ENCODE data around the gene FAM72A. TPM values are rescaled to one million over a fixed set of nuclear protein-coding genes. Genes with fewer than 3 reads are reported as not detected.
A peak's percentile ranks its signal among the peaks of the same experiment; 100 is the strongest.
"Not testable (repeated sequence)": the region's sequence is repeated elsewhere in the genome, so short reads cannot be mapped to it uniquely, and the experiment has no call there.

The FAM72A gene
- total RNA-seq, 2 experiments from 2014 or later: 0.66 to 1.2 TPM

DNA sequence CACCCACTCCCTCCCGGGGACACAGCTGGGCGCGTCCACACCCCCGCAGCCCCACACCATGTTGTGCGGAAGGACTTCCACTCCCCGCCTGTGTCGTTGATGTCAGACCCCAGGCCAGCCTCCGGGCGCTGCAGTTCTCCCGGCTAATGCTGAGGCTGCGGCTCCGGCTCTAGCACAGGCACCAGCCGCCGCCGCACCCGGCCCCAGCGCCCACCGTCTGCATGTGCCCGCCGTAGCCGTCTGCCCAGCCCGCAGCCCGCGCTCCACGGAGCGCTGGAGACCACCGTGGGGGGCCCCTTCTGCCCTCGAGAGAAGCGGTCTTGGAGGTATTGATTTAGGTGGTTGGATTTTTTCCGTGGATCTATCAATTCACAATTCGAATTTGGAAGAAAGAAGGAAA is 2.9 kb upstream of the FAM72A start:
- POLR2A ChIA-PET; H3K4me1 ChIP-seq (ENCODE audit: insufficient read depth, low read length); H3K4me3 ChIP-seq (ENCODE audit: low read length); ATAC-seq (ENCODE audit: poor library complexity); H3K4me3 Mint-ChIP-seq; H3K27me3 ChIP-seq (ENCODE audit: control insufficient read depth in 1 of 2, insufficient read depth in 2 of 2, low read length in 2 of 2); H3K36me3 Mint-ChIP-seq (ENCODE audit: low read depth); H3K36me3 ChIP-seq (ENCODE audit: insufficient read depth, low read length); H3K9me3 Mint-ChIP-seq; H3K9me3 ChIP-seq (ENCODE audit: control insufficient read depth in 1 of 2, insufficient read depth in 1 of 2, low read length in 2 of 2); H3K27ac ChIP-seq (ENCODE audit: low read depth in 1 of 2, low read length in 2 of 2); CTCF ChIA-PET; H3K27ac Mint-ChIP-seq; H3K4me1 Mint-ChIP-seq (ENCODE audit: low read depth); intact Hi-C loops (cut with DNase I, micrococcal nuclease); H3K27me3 Mint-ChIP-seq: not testable (repeated sequence)
- DNase-seq: peak in 3 of 14 experiments; percentile 0 to 32 (median 1)

DNA sequence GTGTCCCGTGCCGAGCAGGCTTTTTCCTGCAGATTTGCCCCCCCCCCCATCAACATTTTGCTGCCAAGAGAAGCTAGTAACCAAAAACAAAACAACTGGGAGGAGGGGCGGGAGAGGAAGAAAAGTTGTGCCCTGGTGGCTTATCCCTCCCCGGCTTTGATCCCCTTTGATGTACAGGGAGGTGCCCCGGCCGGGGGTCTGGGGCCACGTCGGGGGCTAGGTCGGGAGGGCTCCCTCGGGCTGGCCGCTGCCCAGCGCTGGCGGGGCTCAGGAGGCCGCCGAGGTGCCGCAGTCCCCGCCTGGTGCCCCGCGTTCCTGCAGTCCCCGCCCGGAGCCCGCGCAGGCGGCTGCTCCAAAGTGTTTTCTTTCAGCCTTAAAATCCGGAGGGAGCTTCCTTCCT is 2.2 kb upstream of the FAM72A start:
- POLR2A ChIA-PET; ATAC-seq (ENCODE audit: poor library complexity); CTCF ChIA-PET; H3K36me3 ChIP-seq (ENCODE audit: insufficient read depth, low read length); H3K36me3 Mint-ChIP-seq (ENCODE audit: low read depth); H3K9me3 Mint-ChIP-seq; H3K27me3 Mint-ChIP-seq; intact Hi-C loops (cut with DNase I, micrococcal nuclease); H3K27me3 ChIP-seq (ENCODE audit: control insufficient read depth in 1 of 2, insufficient read depth in 2 of 2, low read length in 2 of 2); H3K27ac ChIP-seq (ENCODE audit: low read depth in 1 of 2, low read length in 2 of 2); H3K27ac Mint-ChIP-seq; H3K4me1 Mint-ChIP-seq (ENCODE audit: low read depth); H3K4me1 ChIP-seq (ENCODE audit: insufficient read depth, low read length); H3K9me3 ChIP-seq (ENCODE audit: control insufficient read depth in 1 of 2, insufficient read depth in 1 of 2, low read length in 2 of 2): not testable (repeated sequence)
- peak overlapping the region; percentile 41 for H3K4me3 ChIP-seq (ENCODE audit: low read length)
- peak in 7 of 14 experiments; percentile 0 to 30 (median 11) for DNase-seq
- peak overlapping the region; percentile 78 for H3K4me3 Mint-ChIP-seq

DNA sequence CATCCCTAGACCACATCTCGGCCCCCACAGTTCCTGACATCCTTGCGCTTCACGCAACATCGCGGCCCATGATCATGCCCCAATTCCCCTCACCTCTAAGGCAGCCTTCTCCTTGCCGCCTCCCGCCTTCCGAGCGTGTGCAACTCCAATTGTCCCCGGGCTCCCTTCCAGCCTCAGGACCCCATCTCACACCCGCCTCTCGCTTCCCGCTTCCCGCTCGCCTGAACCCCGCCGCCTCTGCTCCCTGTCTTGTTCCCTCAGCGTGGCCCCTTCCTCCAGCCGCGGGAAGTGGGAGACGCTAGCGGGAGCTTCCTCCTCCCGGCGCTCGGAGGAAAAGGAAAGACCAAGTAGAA is 1.5 kb upstream of the FAM72A start:
- H3K4me3 ChIP-seq (ENCODE audit: low read length): peak overlapping the region; percentile 41
- intact Hi-C loops (cut with DNase I, micrococcal nuclease); ATAC-seq (ENCODE audit: poor library complexity): not testable (repeated sequence)

DNA sequence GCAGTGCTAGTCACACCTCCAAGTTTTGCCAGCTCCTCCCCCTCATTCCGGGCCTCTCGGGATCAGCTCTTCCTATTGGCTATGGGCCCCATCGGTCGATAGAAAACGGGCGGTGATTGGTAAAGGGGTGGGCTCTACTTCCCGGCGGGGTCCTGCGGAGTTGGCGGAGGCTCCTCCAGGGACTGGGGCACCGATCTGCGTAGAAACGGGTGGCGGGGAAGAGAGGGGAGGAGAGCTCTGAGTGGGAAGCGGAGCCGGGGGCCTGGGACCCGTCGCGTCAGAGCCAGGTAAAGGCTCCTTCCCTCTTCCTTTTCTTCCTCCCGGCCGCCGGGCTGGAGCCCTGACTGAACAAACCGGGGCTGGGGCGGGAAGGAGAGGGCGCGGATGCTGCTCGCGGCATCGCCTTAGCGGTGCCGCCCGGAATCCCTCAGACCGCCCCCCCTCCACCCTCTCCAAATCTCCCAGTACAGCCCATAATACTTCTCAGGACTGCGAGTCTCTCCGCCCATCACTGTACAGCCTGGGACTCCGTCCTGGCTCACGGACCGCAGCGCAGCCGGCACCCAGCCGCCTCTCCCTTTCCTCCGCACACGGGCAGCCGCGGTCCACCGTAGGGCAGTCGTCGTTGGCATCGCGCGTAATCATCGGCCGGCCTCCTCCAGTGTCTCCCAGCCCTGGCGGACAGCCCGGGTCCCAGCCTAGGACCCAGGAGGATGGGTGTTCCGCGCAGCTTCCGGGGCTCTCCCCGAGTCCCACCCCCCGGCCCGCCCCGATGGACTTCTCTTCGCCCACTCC is 922 bp upstream of the FAM72A start, which contains the start of gene SRGAP2:
Gene SRGAP2, plus strand, starts transcription at position 178 of the 795 bp plus-strand sequence. CDS start 2,430 bp downstream, outside the sequence.
- H3K27ac ChIP-seq (ENCODE audit: low read depth in 1 of 2, low read length in 2 of 2); H3K4me1 ChIP-seq (ENCODE audit: insufficient read depth, low read length); H3K9me3 Mint-ChIP-seq; H3K4me1 Mint-ChIP-seq (ENCODE audit: low read depth); H3K36me3 Mint-ChIP-seq (ENCODE audit: low read depth); H3K27me3 ChIP-seq (ENCODE audit: control insufficient read depth in 1 of 2, insufficient read depth in 2 of 2, low read length in 2 of 2); H3K27me3 Mint-ChIP-seq; H3K36me3 ChIP-seq (ENCODE audit: insufficient read depth, low read length); intact Hi-C loops (cut with DNase I, micrococcal nuclease); CTCF ChIA-PET; H3K9me3 ChIP-seq (ENCODE audit: control insufficient read depth in 1 of 2, insufficient read depth in 1 of 2, low read length in 2 of 2): not testable (repeated sequence)
- ATAC-seq (ENCODE audit: poor library complexity) (peak; percentile 0), DNase-seq (peak; percentile 1 to 69 (median 28))
- H3K27ac Mint-ChIP-seq: peak within 1 kb of the TSS; percentile 7
- POLR2A ChIA-PET: interaction anchor here (1.2 kb wide), 1 partner anchor 348 kb away, joined by 3 read pairs; no protein-coding TSS in a partner anchor
- H3K4me3 Mint-ChIP-seq: peak within 1 kb of the TSS; percentile 87
- peak within 1 kb of the TSS; percentile 47 for H3K4me3 ChIP-seq (ENCODE audit: low read length)

More for the DNA sequence above, 1.5 kb upstream of the FAM72A start:
- H3K27ac Mint-ChIP-seq; H3K4me1 ChIP-seq (ENCODE audit: insufficient read depth, low read length); H3K9me3 ChIP-seq (ENCODE audit: control insufficient read depth in 1 of 2, insufficient read depth in 1 of 2, low read length in 2 of 2); H3K4me1 Mint-ChIP-seq (ENCODE audit: low read depth); H3K9me3 Mint-ChIP-seq; H3K36me3 ChIP-seq (ENCODE audit: insufficient read depth, low read length); H3K27me3 Mint-ChIP-seq; H3K36me3 Mint-ChIP-seq (ENCODE audit: low read depth); DNase-seq; H3K27ac ChIP-seq (ENCODE audit: low read depth in 1 of 2, low read length in 2 of 2); H3K27me3 ChIP-seq (ENCODE audit: control insufficient read depth in 1 of 2, insufficient read depth in 2 of 2, low read length in 2 of 2); POLR2A ChIA-PET; CTCF ChIA-PET: not testable (repeated sequence)
- peak overlapping the region; percentile 79 for H3K4me3 Mint-ChIP-seq

DNA sequence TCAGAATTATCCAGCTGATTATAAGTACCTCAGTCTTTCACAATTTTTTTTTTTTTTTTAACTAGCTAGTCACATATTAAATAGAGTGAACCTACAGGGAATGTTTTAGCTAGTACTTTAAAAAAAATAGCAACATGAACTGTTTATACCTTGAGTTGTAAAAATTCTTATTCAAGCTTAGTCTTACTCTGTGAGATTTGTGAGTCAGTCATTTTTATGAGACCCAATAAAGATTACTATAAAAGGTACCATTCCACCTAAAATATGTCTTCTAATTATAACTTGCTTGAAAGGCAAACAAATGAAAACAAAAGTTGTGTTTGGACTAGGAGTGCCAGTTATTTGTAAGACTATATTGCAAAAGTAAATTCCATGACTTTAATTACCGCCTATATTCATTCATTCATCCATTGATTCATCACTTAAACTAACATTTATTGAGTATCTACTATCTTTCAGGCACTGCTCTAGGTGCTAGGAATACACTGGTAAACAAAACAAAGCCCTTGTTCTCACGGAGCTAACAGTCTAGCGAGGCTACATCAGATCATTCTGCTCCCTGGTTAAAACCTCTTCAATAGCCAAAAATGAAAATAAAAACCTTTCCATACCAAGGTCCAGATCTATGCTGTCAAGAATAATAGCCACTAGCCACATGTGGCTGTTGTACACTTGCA is 5.8 kb downstream of the FAM72A start:
- H3K4me1 Mint-ChIP-seq (ENCODE audit: low read depth); intact Hi-C loops (cut with DNase I, micrococcal nuclease); CTCF ChIA-PET; H3K27ac Mint-ChIP-seq; POLR2A ChIA-PET; H3K9me3 Mint-ChIP-seq; H3K4me3 ChIP-seq (ENCODE audit: low read length); H3K36me3 ChIP-seq (ENCODE audit: insufficient read depth, low read length); H3K4me1 ChIP-seq (ENCODE audit: insufficient read depth, low read length); H3K27ac ChIP-seq (ENCODE audit: low read depth in 1 of 2, low read length in 2 of 2); H3K27me3 Mint-ChIP-seq; ATAC-seq (ENCODE audit: poor library complexity); H3K27me3 ChIP-seq (ENCODE audit: control insufficient read depth in 1 of 2, insufficient read depth in 2 of 2, low read length in 2 of 2); H3K4me3 Mint-ChIP-seq; DNase-seq; H3K36me3 Mint-ChIP-seq (ENCODE audit: low read depth); H3K9me3 ChIP-seq (ENCODE audit: control insufficient read depth in 1 of 2, insufficient read depth in 1 of 2, low read length in 2 of 2): not testable (repeated sequence)

DNA sequence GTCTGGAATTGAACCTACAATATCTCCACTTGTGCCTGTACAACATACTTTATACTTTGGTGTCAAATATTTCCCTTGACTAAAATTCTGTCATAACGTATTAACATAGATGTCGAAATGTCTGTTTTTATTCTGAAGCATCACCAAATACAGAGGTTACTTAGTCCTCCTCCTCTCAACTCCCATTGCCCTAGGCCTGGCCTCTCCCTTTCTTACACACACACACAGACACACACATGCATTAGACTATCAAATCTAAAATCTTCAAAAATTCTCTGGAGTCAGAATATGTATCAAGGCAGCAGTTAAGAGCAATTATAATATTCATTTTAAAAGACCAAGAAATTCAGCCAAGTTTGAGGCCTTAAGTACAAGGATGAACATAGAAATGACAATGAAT is 7.5 kb downstream of the FAM72A start:
- H3K4me3 ChIP-seq (ENCODE audit: low read length); H3K4me1 ChIP-seq (ENCODE audit: insufficient read depth, low read length); H3K27ac Mint-ChIP-seq; H3K4me3 Mint-ChIP-seq; H3K36me3 Mint-ChIP-seq (ENCODE audit: low read depth); H3K4me1 Mint-ChIP-seq (ENCODE audit: low read depth); H3K36me3 ChIP-seq (ENCODE audit: insufficient read depth, low read length); POLR2A ChIA-PET; intact Hi-C loops (cut with DNase I, micrococcal nuclease); DNase-seq; ATAC-seq (ENCODE audit: poor library complexity); H3K9me3 Mint-ChIP-seq; H3K27ac ChIP-seq (ENCODE audit: low read depth in 1 of 2, low read length in 2 of 2); H3K27me3 Mint-ChIP-seq; CTCF ChIA-PET; H3K9me3 ChIP-seq (ENCODE audit: control insufficient read depth in 1 of 2, insufficient read depth in 1 of 2, low read length in 2 of 2); H3K27me3 ChIP-seq (ENCODE audit: control insufficient read depth in 1 of 2, insufficient read depth in 2 of 2, low read length in 2 of 2): not testable (repeated sequence)

DNA sequence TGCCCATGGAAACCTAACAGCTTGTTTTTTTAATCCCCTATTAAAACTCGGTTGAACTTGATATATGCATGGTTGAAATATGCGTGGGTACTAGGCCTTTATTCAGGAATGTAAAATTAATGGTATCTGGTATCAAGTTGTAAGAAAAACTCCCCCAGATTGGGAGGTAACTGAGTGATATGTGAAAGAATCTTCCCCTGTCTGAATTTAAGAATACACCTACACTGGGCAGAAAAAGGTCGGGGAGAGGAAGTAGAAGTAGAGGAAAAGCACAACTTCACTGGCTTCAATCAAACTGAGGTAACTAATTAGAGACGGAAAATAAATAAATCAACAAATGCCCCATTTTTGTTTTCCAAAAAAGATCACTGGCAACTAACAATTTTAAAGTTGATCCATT is 15.8 kb downstream of the FAM72A start:
- H3K4me1 Mint-ChIP-seq (ENCODE audit: low read depth); intact Hi-C loops (cut with DNase I, micrococcal nuclease); H3K4me3 ChIP-seq (ENCODE audit: low read length); POLR2A ChIA-PET; DNase-seq; H3K36me3 Mint-ChIP-seq (ENCODE audit: low read depth); H3K27me3 ChIP-seq (ENCODE audit: control insufficient read depth in 1 of 2, insufficient read depth in 2 of 2, low read length in 2 of 2); H3K9me3 ChIP-seq (ENCODE audit: control insufficient read depth in 1 of 2, insufficient read depth in 1 of 2, low read length in 2 of 2); H3K4me3 Mint-ChIP-seq; CTCF ChIA-PET; H3K27me3 Mint-ChIP-seq; H3K36me3 ChIP-seq (ENCODE audit: insufficient read depth, low read length); H3K9me3 Mint-ChIP-seq; H3K27ac Mint-ChIP-seq; H3K27ac ChIP-seq (ENCODE audit: low read depth in 1 of 2, low read length in 2 of 2); ATAC-seq (ENCODE audit: poor library complexity); H3K4me1 ChIP-seq (ENCODE audit: insufficient read depth, low read length): not testable (repeated sequence)
